Spleen (tissue), 7 donors: ENCODE results near the gene WDR70.
A peak's percentile ranks its signal among the peaks of the same experiment; 100 is the strongest.

Experiments
- POLR2A ChIP-seq, 3 donors: fragments of 450-650 bp; IDR thresholded peaks; one replicate each; pipeline ENCODE4 v1.5.1; 2017; ENCODE audit warnings: antibody characterized with exemption in 3 of 3, mild to moderate bottlenecking in 1 of 3
- POLR2AphosphoS5 ChIP-seq, 3 donors: sonication (generic); formaldehyde crosslinking; IDR thresholded peaks; one replicate each; pipeline ENCODE4 v1.5.1; 2017; ENCODE audit warnings: antibody characterized with exemption in 3 of 3
- TF ChIP-seq, protein P1 (sequence below), 11 experiments: fragments of 200-600 bp in 7 of 11; fragments of 450-650 bp in 4 of 11; sonication (generic) in 4 of 11; IDR thresholded peaks in 8 of 11; conservative IDR thresholded peaks in 3 of 11; 1 replicate in 7 of 11; 2 replicates in 4 of 11; pipeline versions ENCODE4 v1.4.0 to v1.8.0; 2016 to 2021; ENCODE audit warnings: antibody characterized with exemption in 11 of 11, inconsistent platforms in 4 of 11, mild to moderate bottlenecking in 1 of 11
- donor health status: DM: no; HTN: no; CAD: no; lungs with moderate emphysema.
- donor health status: DM: no; HTN: no; CAD: no.
- donor health status: DM: no; HTN: no; CAD: no.

DNA sequence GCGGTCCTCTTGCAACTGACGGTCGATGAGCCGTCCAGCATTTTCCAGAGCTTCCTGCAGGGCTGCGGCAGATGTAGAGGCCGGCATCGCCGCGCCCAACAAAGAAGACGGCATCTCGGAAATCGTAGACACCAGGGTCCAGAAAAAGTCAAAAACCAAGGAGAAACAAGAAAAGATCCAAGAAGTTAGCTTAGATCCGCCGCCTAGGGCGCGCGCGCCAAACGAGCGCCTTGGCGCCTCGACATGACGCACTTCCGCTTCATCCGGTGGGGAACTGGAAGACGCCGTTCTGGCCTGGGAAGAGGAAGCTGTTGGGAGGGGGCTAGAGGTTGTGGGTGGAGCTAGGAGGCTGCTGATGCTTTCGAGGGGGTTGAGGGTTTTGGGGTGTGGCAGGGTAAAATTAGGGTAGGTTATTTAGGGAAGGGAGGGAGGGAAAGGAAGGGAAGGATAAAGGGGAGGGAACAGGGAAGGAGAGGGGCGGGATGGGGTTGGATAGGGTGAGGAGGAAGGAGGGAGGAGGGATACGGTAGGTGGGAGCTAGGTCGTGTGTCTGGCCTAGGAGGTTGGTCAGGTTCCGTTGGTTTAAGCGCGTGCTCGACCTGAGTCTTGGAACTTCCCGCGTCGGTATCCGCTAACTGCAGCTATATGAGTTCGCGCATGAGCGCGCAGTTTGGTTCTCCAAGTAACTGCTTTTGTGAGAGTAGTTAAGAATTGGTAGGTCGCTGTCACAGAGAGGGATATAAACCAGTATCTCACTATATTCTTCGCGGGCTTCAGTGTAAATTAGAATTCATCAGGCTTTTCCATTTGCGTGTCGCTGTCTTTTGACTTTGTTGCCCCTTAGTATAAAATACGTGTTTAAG lies 8.0 kb upstream of the WDR70 start, which contains the start of gene NUP155:
- TF ChIP-seq, protein P1, sequence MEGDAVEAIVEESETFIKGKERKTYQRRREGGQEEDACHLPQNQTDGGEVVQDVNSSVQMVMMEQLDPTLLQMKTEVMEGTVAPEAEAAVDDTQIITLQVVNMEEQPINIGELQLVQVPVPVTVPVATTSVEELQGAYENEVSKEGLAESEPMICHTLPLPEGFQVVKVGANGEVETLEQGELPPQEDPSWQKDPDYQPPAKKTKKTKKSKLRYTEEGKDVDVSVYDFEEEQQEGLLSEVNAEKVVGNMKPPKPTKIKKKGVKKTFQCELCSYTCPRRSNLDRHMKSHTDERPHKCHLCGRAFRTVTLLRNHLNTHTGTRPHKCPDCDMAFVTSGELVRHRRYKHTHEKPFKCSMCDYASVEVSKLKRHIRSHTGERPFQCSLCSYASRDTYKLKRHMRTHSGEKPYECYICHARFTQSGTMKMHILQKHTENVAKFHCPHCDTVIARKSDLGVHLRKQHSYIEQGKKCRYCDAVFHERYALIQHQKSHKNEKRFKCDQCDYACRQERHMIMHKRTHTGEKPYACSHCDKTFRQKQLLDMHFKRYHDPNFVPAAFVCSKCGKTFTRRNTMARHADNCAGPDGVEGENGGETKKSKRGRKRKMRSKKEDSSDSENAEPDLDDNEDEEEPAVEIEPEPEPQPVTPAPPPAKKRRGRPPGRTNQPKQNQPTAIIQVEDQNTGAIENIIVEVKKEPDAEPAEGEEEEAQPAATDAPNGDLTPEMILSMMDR (IDR thresholded peaks at IDR 0.05 in 8 of 11, conservative IDR thresholded peaks at IDR 0.05 in 3 of 11), result peak in 2 of 11 experiments; percentile 15 to 23
- TF ChIP-seq POLR2AphosphoS5 (IDR thresholded peaks at IDR 0.05), result peak; percentile 97 to 98 (median 98)
- peak in 2 of 3 donors; percentile 9 to 61 for TF ChIP-seq POLR2A (IDR thresholded peaks at IDR 0.05)
